Psoas muscle (tissue), 8 donors: ENCODE data around the gene COL19A1. TPM values are rescaled to one million over a fixed set of nuclear protein-coding genes. Genes with fewer than 3 reads are reported as not detected.

Source experiments
- ATAC-seq, 4 donors: fragments of 200-7000 bp; cut with Tn5 transposase; one replicate each; pipeline ENCODE4 v1.9.1; 2020; ENCODE audit warnings: moderate library complexity in 3 of 4, mild to moderate bottlenecking in 2 of 4
- DNase-seq, 2 donors: peaks; one replicate each; pipeline ENCODE4 v3.0.0-alpha.2; 2020
- H3K27ac ChIP-seq: fragments of 200-600 bp; one replicate; pipeline ENCODE4 v1.8.0; 2022
- H3K27me3 ChIP-seq, 3 donors: fragments of 200-600 bp in 1 of 3; one replicate each; pipeline versions ENCODE4 v1.6.1 to v1.8.0; 2013 to 2022; ENCODE audit warnings: low read length in 2 of 3, mild to moderate bottlenecking in 2 of 3, moderate library complexity in 1 of 3; ENCODE audit not compliant: insufficient read depth in 3 of 3
- H3K36me3 ChIP-seq, 2 donors: fragments of 200-600 bp in 1 of 2; one replicate each; pipeline versions ENCODE4 v1.6.1 to v1.8.0; 2013 to 2022; ENCODE audit warnings: low read depth in 1 of 2, mild to moderate bottlenecking in 1 of 2, moderate library complexity in 1 of 2; ENCODE audit not compliant: insufficient read depth in 1 of 2
- H3K4me1 ChIP-seq: fragments of 200-600 bp; one replicate; pipeline ENCODE4 v1.8.0; 2022
- H3K4me3 ChIP-seq: fragments of 200-600 bp; one replicate; pipeline ENCODE4 v1.8.0; 2022; ENCODE audit warnings: mild to moderate bottlenecking
- H3K9me3 ChIP-seq: fragments of 200-600 bp; one replicate; pipeline ENCODE4 v1.8.0; 2022
- WGBS, 3 donors: extraction: QIAGEN DNeasy Blood & Tissue Kit; methylation state at CpG; one replicate each; pipeline versions ENCODE4 v1.1.6 to v1.1.7; 2013; 5-methylcytosine and 5-hydroxymethylcytosine counted together
- intact Hi-C, 2 donors: fragments of 100-400 bp; cut with DNase I; formaldehyde crosslinking; loops; one replicate each; pipeline versions ENCODE4 v1.11.0 to v1.14.2; 2022
- polyA plus RNA-seq, 3 donors: library from polyadenylated mRNA; stranded (reverse); fragments of 200-250 nt; gene quantifications; one replicate each; pipeline ENCODE4 v1.2.3, GENCODE V29; 2013
- total RNA-seq, 4 donors: library from RNA; stranded (reverse); fragmentation: NEBNext Ultra II Directional in 2 of 4; extraction: Animal tissue kit (Norgen Biotek cat#: 25700) in 2 of 4; gene quantifications; one replicate each; pipeline versions ENCODE4 v1.2.1 to v1.2.4, GENCODE V29; 2021 to 2023
- TF ChIP-seq, protein P1 (sequence below): fragments of 200-600 bp; IDR thresholded peaks from one replicate; pipeline ENCODE4 v1.8.0; 2022; ENCODE audit warnings: antibody characterized with exemption
- donor health status: healthy with polysubstance abuse.
- donor health status: DM: no; HTN: no; CAD: no; lungs with moderate emphysema.
- donor health status: Bipolar disorder and iron deficiency.
- donor health status: healthy.
- donor health status: DM: yes; HTN: yes; CAD: no.
- donor health status: DM: no; HTN: no; CAD: no.
- donor health status: DM: no; HTN: no; CAD: no.
- donor health status: DM: yes; HTN: yes; CAD: no.

COL19A1 gene
- total and polyA plus RNA-seq, 7 donors, result 0.01 to 10.3 (median 0.33) TPM

DNA sequence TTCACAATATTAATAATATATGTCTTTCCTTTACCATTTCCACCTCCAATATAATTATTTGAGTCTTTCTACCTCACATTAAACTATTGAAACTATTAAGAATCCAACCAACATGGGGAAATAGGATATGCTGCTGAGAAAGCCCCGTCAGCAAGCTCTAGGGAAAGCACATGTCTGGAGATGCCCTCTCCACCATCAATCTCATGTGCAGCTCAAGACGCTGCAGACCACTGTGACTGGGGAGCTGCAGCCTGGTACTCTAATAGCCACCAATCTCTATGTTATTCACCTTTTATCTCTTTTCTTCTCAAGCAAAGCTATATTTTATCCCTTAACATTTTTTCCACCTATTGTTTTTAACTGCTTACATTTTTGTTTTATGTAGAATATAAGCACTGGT, 386.2 kb downstream of the COL19A1 start:
- H3K27ac ChIP-seq, result no peak overlapping the region
- no peaks in the 10 kb centered on the region for H3K9me3 ChIP-seq
- ATAC-seq (no peak), DNase-seq (no peak)
- no peaks in the 10 kb centered on the region for H3K27me3 ChIP-seq
- WGBS, 3 donors, result 58 to 79% (median 73%) methylated on average over 2 of the region's 2 CpGs
- TF ChIP-seq, protein P1, sequence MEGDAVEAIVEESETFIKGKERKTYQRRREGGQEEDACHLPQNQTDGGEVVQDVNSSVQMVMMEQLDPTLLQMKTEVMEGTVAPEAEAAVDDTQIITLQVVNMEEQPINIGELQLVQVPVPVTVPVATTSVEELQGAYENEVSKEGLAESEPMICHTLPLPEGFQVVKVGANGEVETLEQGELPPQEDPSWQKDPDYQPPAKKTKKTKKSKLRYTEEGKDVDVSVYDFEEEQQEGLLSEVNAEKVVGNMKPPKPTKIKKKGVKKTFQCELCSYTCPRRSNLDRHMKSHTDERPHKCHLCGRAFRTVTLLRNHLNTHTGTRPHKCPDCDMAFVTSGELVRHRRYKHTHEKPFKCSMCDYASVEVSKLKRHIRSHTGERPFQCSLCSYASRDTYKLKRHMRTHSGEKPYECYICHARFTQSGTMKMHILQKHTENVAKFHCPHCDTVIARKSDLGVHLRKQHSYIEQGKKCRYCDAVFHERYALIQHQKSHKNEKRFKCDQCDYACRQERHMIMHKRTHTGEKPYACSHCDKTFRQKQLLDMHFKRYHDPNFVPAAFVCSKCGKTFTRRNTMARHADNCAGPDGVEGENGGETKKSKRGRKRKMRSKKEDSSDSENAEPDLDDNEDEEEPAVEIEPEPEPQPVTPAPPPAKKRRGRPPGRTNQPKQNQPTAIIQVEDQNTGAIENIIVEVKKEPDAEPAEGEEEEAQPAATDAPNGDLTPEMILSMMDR, result no peak
- intact Hi-C loops, result no loop called here
- no peaks in the 10 kb centered on the region for H3K4me1 ChIP-seq
- no peaks in the 10 kb centered on the region for H3K36me3 ChIP-seq
- H3K4me3 ChIP-seq, result no peak overlapping the region

- 56 to 73% (median 66%) methylated on average over 3 of the region's 3 CpGs for WGBS, 3 donors
- Histone ChIP-seq H3K27ac (no peak overlapping the region), H3K27me3 (no peaks in the 10 kb centered on the region), H3K36me3 (no peaks in the 10 kb centered on the region), H3K9me3 (no peaks in the 10 kb centered on the region), H3K4me3 (no peak overlapping the region), H3K4me1 (no peaks in the 10 kb centered on the region)
- intact Hi-C loops, result no loop called here
- DNase-seq (no peak), ATAC-seq (no peak)
- TF ChIP-seq, protein P1, result no peak
Observed at GRCh38 chr6:70253923-70254322, 387.6 kb downstream of the COL19A1 start.

DNA sequence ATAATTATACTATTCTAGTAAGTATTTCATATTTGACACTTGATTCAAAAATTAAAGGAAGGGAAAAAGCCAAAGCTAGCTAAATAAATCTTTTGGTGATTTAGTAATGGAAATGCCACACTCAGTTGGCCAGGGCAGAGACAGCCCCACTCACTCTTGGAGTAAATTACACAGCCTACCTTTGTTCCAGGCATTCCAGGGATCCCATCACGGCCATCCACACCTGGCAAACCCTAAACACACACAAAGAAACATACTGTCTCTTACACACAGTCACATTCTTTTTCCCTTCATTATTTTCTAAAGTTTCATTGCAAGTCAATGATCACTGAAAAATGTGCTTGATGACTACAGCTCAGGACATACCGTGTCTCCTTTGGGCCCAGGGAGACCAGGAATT, 388.4 kb downstream of the COL19A1 start:
- ATAC-seq, result no peak
- Histone ChIP-seq H3K4me1 (no peaks in the 10 kb centered on the region), H3K36me3 (no peaks in the 10 kb centered on the region), H3K4me3 (no peak overlapping the region), H3K27ac (no peak overlapping the region), H3K9me3 (no peaks in the 10 kb centered on the region), H3K27me3 (no peaks in the 10 kb centered on the region)
- DNase-seq, result no peak
- intact Hi-C loops, result no loop called here
- TF ChIP-seq, protein P1, result no peak
- WGBS, 3 donors, result 48 to 77% (median 76%) methylated on average over 2 of the region's 2 CpGs

DNA sequence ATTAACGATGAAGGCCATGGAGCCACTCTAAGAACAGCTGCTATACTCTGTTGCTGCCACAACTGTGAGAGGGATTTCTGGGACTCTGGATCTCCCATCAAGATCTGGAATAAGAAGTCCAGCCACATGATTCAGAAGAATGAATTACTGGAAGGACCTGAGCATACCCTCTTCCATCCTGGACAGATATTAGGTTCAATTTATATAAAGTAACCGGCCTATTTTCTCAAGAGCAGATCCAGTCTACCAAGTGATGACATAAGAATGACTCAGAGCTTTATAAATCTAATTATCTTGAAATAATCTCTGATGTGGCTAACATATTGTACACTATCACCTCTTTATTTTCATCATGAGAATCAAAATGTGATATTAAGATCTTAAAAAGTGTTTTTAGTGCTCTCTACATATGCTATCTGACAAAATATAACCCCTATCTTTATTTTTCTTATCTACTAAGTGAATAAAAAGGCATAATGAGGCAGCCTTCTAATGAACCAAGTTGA, 391.5 kb downstream of the COL19A1 start:
- intact Hi-C loops, result no loop called here
- TF ChIP-seq, protein P1, result no peak
- no peaks in the 10 kb centered on the region for H3K4me1 ChIP-seq
- ATAC-seq (no peak), DNase-seq (no peak)
- H3K9me3 ChIP-seq, result no peaks in the 10 kb centered on the region
- no peaks in the 10 kb centered on the region for H3K36me3 ChIP-seq
- H3K4me3 ChIP-seq, result no peak overlapping the region
- no peaks in the 10 kb centered on the region for H3K27me3 ChIP-seq
- 87 to 91% (median 90%) methylated on average over 2 of the region's 2 CpGs for WGBS, 3 donors
- H3K27ac ChIP-seq, result no peak overlapping the region

GRCh38 chr6:70258483-70258882, 392.1 kb downstream of the COL19A1 start:
- TF ChIP-seq, protein P1, result no peak
- Histone ChIP-seq H3K4me3 (no peak overlapping the region), H3K27ac (no peak overlapping the region), H3K27me3 (no peaks in the 10 kb centered on the region), H3K36me3 (no peaks in the 10 kb centered on the region), H3K4me1 (no peaks in the 10 kb centered on the region), H3K9me3 (no peaks in the 10 kb centered on the region)
- ATAC-seq, result no peak
- WGBS, 3 donors, result 28 to 61% (median 38%) methylated on average over 1 of the region's 1 CpG
- intact Hi-C loops, result no loop called here
- DNase-seq, result no peak
